ENCODE measurements around the gene FRK. TPM values are rescaled to one million over a fixed set of nuclear protein-coding genes. Genes with fewer than 3 reads are reported as not detected.
"Not testable (repeated sequence)": the region's sequence is repeated elsewhere in the genome, so short reads cannot be mapped to it uniquely, and the experiment has no call there.

The FRK gene
- total and polyA plus RNA-seq, 8 donors = 0.72 to 11.6 (median 4.5) TPM

DNA sequence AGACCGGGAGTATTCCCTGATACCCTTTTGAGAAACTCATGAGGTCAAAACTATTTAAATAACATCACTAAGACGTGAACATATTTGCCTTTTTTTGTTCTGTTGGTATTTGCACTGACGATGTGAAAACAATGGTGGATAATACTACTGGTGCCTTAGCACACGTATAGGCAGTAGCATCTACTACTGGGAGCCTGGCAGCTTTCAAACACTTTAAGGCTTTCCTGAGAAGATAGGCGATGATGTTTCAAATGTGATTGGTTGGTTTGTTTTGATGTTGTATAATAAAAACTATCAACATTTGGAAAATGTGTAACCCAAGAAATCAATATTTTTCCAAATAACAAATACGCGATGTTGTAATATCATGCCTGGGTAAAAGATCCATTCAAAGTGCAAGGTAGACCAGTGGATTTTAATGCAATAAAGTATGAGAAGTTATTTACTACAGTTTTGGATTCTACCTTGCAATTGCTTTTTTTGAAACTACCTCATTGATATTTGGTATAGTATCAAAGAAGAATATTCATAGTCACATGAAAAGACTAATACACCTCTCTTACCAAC lies 166.2 kb downstream of the FRK start:
- Histone ChIP-seq H3K9me3 (no peaks in the 10 kb centered on the region), H3K27ac (no peak overlapping the region), H3K4me1 (peaks cover 0 to 3% (median 0%) of the 10 kb centered on the region in 3 donors), H3K27me3 (no peaks in the 10 kb centered on the region), H3K36me3 (no peaks in the 10 kb centered on the region), H3K4me3 (no peak overlapping the region)
- ATAC-seq (no peak), FAIRE-seq (no peak), DNase-seq (no peak)
- no peak for TF ChIP-seq CTCF (IDR thresholded peaks at IDR 0.05)
- intact Hi-C loops (cut with DNase I) = loop anchor here in 2 of 3 donors (10.0 kb wide), 2 partner anchors 1140 to 1150 kb away; no protein-coding TSS in a partner anchor
- 38 to 41% methylated on average over 7 of the region's 7 CpGs for WGBS, 2 donors

DNA sequence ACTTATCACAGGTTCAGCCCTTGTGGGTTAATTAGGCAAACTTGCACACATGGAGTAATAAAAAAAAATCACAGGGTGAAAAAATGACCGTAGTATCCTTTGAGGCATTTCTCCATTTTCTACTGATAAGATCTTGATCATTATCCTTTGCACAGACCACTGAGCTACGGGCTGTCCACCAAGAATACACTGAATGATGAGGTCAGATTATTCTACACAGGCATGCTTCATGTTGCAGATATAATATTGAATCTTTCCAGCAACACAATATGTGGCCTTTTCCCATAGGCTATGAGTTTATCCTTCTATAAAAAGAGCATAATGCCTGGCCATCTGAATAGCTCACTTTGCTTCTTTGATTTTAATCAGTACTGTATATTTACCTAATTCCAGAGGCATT lies 168.9 kb downstream of the FRK start:
- H3K4me3 ChIP-seq = no peak overlapping the region
- 64 to 76% methylated on average over 2 of the region's 2 CpGs for WGBS, 2 donors
- ATAC-seq (no peak), DNase-seq (no peak), FAIRE-seq (no peak)
- H3K27ac ChIP-seq = no peak overlapping the region
- intact Hi-C loops (cut with DNase I) = loop anchor here in 2 of 3 donors (10.0 kb wide), 2 partner anchors 1137 to 1147 kb away; no protein-coding TSS in a partner anchor
- H3K36me3 ChIP-seq = no peaks in the 10 kb centered on the region
- no peak for TF ChIP-seq CTCF (IDR thresholded peaks at IDR 0.05)
- H3K9me3 ChIP-seq = no peaks in the 10 kb centered on the region
- no peaks in the 10 kb centered on the region for H3K27me3 ChIP-seq
- peaks cover 0 to 3% (median 0%) of the 10 kb centered on the region in 3 donors for H3K4me1 ChIP-seq

- no peaks in the 10 kb centered on the region for H3K36me3 ChIP-seq
- H3K27me3 ChIP-seq = no peaks in the 10 kb centered on the region
- intact Hi-C loops (cut with DNase I) = loop anchor here in 2 of 3 donors (10.0 kb wide), 2 partner anchors 1136 to 1146 kb away; no protein-coding TSS in a partner anchor
- DNase-seq = no peak
- no peak for FAIRE-seq
- no peak overlapping the region for H3K4me3 ChIP-seq
- ATAC-seq = no peak
- no peak overlapping the region for H3K27ac ChIP-seq
- H3K9me3 ChIP-seq = no peaks in the 10 kb centered on the region
- no peak for TF ChIP-seq CTCF (IDR thresholded peaks at IDR 0.05)
- H3K4me1 ChIP-seq = peaks cover 0 to 3% (median 0%) of the 10 kb centered on the region in 3 donors
These were observed 169.5 kb downstream of the FRK start for GRCh38 chr6:115891111-115891669.

GRCh38 chr6:115890238-115890637 lies 170.5 kb downstream of the FRK start:
- DNase-seq = no peak
- TF ChIP-seq CTCF (IDR thresholded peaks at IDR 0.05) = no peak
- no peaks in the 10 kb centered on the region for H3K36me3 ChIP-seq
- H3K4me3 ChIP-seq = no peak overlapping the region
- FAIRE-seq = no peak
- no peaks in the 10 kb centered on the region for H3K27me3 ChIP-seq
- H3K27ac ChIP-seq = no peak overlapping the region
- H3K4me1 ChIP-seq = peaks cover 0 to 3% (median 0%) of the 10 kb centered on the region in 3 donors
- intact Hi-C loops (cut with DNase I) = loop anchor here in 2 of 3 donors (10.0 kb wide), 2 partner anchors 1135 to 1145 kb away; no protein-coding TSS in a partner anchor
- H3K9me3 ChIP-seq = no peaks in the 10 kb centered on the region
- ATAC-seq = no peak
- 91 to 92% methylated on average over 10 of the region's 10 CpGs for WGBS, 2 donors

GRCh38 chr6:115888687-115889470 lies 171.8 kb downstream of the FRK start:
- 93 to 96% methylated on average over 31 to 38 of the region's 38 CpGs for WGBS, 2 donors
- H3K4me3 ChIP-seq; FAIRE-seq; H3K9me3 ChIP-seq; H3K27me3 ChIP-seq; H3K27ac ChIP-seq; ATAC-seq; H3K4me1 ChIP-seq; intact Hi-C loops (cut with DNase I); H3K36me3 ChIP-seq: not testable (repeated sequence)
- DNase-seq = peak in 2 of 6 donors; percentile 41 to 54

Measured in pancreas (tissue), 10 donors.